Neural cell (in vitro differentiated cells): ENCODE measurements around the gene TMC2.

Experiments
- CTCF ChIP-seq: fragments of 450-650 bp; IDR thresholded peaks from 2 replicates; pipeline ENCODE4 v1.5.1; 2014; ENCODE audit warnings: antibody characterized with exemption, mild to moderate bottlenecking, moderate library complexity; ENCODE audit not compliant: poor library complexity, severe bottlenecking
- POLR2AphosphoS5 ChIP-seq: IDR thresholded peaks from 2 replicates; pipeline ENCODE4 v1.6.1; 2012
- TAF1 ChIP-seq: IDR thresholded peaks from 2 replicates; pipeline ENCODE4 v1.6.1; 2012; ENCODE audit warnings: low read depth

DNA sequence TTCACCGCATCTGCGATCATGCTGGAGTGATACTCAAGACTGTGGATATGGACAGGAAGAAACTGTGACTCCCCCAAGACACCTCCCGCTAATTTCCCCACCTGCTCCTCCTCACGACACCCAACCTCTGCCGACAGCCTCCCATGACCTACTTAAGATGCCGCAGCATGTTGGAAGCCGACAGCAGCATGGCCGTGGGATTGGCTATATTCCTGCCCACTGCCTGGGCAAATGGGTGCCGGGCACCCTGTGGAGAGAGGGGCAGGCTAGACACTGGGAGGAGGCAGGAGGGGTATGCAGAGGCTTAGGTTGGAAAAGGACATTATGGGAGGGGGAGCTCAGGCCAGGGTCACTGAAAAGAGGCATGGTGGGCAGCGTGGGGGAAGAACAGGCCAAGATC, 123.2 kb downstream of the TMC2 start:
- TF ChIP-seq POLR2AphosphoS5 (no peak), CTCF (no peak), TAF1 (no peak)
